K562 (cell line): ENCODE measurements around the gene FBXO46. TPM values are rescaled to one million over a fixed set of nuclear protein-coding genes. Genes with fewer than 3 reads are reported as not detected.
A peak's percentile ranks its signal among the peaks of the same experiment; 100 is the strongest.

Source experiments
- ATAC-seq: fragments of 200-7000 bp; cut with Tn5 transposase; 3 replicates; pipeline ENCODE4 v1.9.1; 2020; ENCODE audit warnings: moderate library complexity
- BruUV-seq: library from RNA; stranded (reverse); fragments of 400-500 nt; replicated peaks from 2 replicates; lab custom pipeline; 2021; lab: Mats Ljungman, UMichigan
- CTCF ChIA-PET: fragments of 300-600 bp; formaldehyde crosslinking; extraction: SDS; loops from one replicate; lab custom pipeline; 2021; ENCODE audit warnings: low intra/inter-chr PET ratio; lab: Yijun Ruan, JAX
- POLR2A ChIA-PET: fragments of 300-600, 350-650 bp; sonication (Branson Sonifier 250); formaldehyde crosslinking; extraction: SDS; loops from one replicate; lab custom pipeline; 2021; ENCODE audit warnings: antibody characterized with exemption, inconsistent platforms; lab: Yijun Ruan, JAX
- DNase-seq, 4 experiments: peaks; one replicate each; pipeline versions ENCODE4 v3.0.0 to v3.0.0-alpha.2; 2011 to 2018; ENCODE audit warnings: low spot score in 3 of 4, mixed read lengths in 3 of 4; ENCODE audit errors: extremely low read depth in 1 of 4
- FAIRE-seq: peaks from 2 replicates; lab custom pipeline; 2011; peaks lifted over from hg19 to GRCh38; lab: Jason Lieb, UNC
- H2AFZ ChIP-seq: 2 replicates; pipeline ENCODE4 v1.6.0; 2011; ENCODE audit warnings: low read depth, low read length, control low read depth, inconsistent platforms
- H3K27ac ChIP-seq: fragments of 200-600 bp; 3 replicates; pipeline ENCODE4 v1.8.0; 2011; ENCODE audit warnings: low read depth, mild to moderate bottlenecking, control low read depth, inconsistent platforms, low read length, moderate library complexity, mixed read lengths; ENCODE audit errors: extremely low read depth
- H3K27me3 ChIP-seq, 2 experiments: fragments of 300-600 bp in 1 of 2; 2 replicates in 1 of 2; 3 replicates in 1 of 2; pipeline versions ENCODE4 v1.6.0 to v1.8.0; 2011; ENCODE audit warnings: inconsistent platforms in 2 of 2, low read length in 2 of 2, mild to moderate bottlenecking in 1 of 2, mixed read lengths in 1 of 2, moderate library complexity in 1 of 2; ENCODE audit not compliant: control insufficient read depth in 2 of 2, insufficient read depth in 2 of 2
- H3K36me3 ChIP-seq: fragments of 300-600 bp; 3 replicates; pipeline ENCODE4 v1.8.0; 2011; ENCODE audit warnings: mild to moderate bottlenecking, low read length, inconsistent platforms; ENCODE audit not compliant: control insufficient read depth, insufficient read depth
- H3K4me1 ChIP-seq, 2 experiments: fragments of 200-600 bp in 1 of 2; replicated peaks in 1 of 2; 2 replicates in 1 of 2; 3 replicates in 1 of 2; pipeline versions ENCODE4 v1.5.1 to v1.8.0; 2011; ENCODE audit warnings: inconsistent platforms in 2 of 2, low read length in 2 of 2, mild to moderate bottlenecking in 1 of 2, mixed read lengths in 1 of 2, moderate library complexity in 1 of 2; ENCODE audit not compliant: control insufficient read depth in 2 of 2, insufficient read depth in 2 of 2
- H3K4me2 ChIP-seq: 2 replicates; pipeline ENCODE4 v1.6.1; 2011; ENCODE audit warnings: low read length, control low read depth, inconsistent platforms, mixed read lengths; ENCODE audit not compliant: insufficient read depth
- H3K4me3 ChIP-seq: fragments of 200-600 bp; sonication (generic), shearing (Covaris generic); 2 replicates; pipeline ENCODE4 v1.5.1; 2016; ENCODE audit warnings: control low read depth, inconsistent platforms
- H3K79me2 ChIP-seq: fragments of 200-600 bp; 3 replicates; pipeline ENCODE4 v1.8.0; 2011; ENCODE audit warnings: low read length, inconsistent platforms; ENCODE audit not compliant: control insufficient read depth, insufficient read depth
- H3K9ac ChIP-seq, 2 experiments: 2 replicates each; pipeline versions ENCODE4 v1.6.0 to v1.6.1; 2011; ENCODE audit warnings: low read depth in 2 of 2, low read length in 2 of 2, control low read depth in 1 of 2, inconsistent platforms in 1 of 2, mild to moderate bottlenecking in 1 of 2, mixed read lengths in 1 of 2; ENCODE audit not compliant: insufficient read depth in 1 of 2
- H3K9me1 ChIP-seq: one replicate; pipeline ENCODE4 v1.6.0; 2011; ENCODE audit warnings: inconsistent platforms, mild to moderate bottlenecking, low read length, moderate library complexity; ENCODE audit not compliant: control insufficient read depth, insufficient read depth
- H3K9me3 ChIP-seq: replicated peaks from 2 replicates; pipeline ENCODE4 v1.5.1; 2011; ENCODE audit warnings: low read depth, low read length, inconsistent platforms; ENCODE audit not compliant: control insufficient read depth, insufficient read depth
- H4K20me1 ChIP-seq: replicated peaks from 2 replicates; pipeline ENCODE4 v1.6.1; 2011; ENCODE audit warnings: low read length, inconsistent platforms, mixed read lengths; ENCODE audit not compliant: control insufficient read depth, insufficient read depth
- CEBPZ ChIP-seq: fragments of 150-350 bp; IDR thresholded peaks from 2 replicates; pipeline ENCODE4 v1.6.1; 2014; ENCODE audit warnings: low read depth, mild to moderate bottlenecking, low read length, borderline replicate concordance
- FOXA3 ChIP-seq, 2 experiments: fragments of 450-650 bp in 1 of 2; sonication (generic) in 1 of 2; formaldehyde crosslinking; IDR thresholded peaks in 1 of 2; conservative IDR thresholded peaks in 1 of 2; 2 replicates each; pipeline versions ENCODE4 v1.4.0 to v1.8.0; 2020 to 2022; ENCODE audit warnings: mild to moderate bottlenecking in 2 of 2, missing genetic modification reagents in 1 of 2
- GTF2F1 ChIP-seq: IDR thresholded peaks from 2 replicates; pipeline ENCODE4 v1.6.1; 2011; ENCODE audit warnings: low read depth, low read length, improper control_type of control experiment
- KDM2B ChIP-seq: fragments of 250-450 bp; sonication (Bioruptor Pico); IDR thresholded peaks from 2 replicates; pipeline ENCODE4 v1.8.0; 2021; ENCODE audit warnings: mild to moderate bottlenecking, moderate library complexity
- KDM5B ChIP-seq: fragments of 200-600 bp; sonication (generic); IDR thresholded peaks from 2 replicates; pipeline ENCODE4 v1.6.1; 2012; ENCODE audit warnings: low read depth, mild to moderate bottlenecking, moderate library complexity, low read length, control low read depth, inconsistent platforms; ENCODE audit not compliant: insufficient replicate concordance
- NRF1 ChIP-seq, 2 experiments: fragments of 450-650 bp; IDR thresholded peaks in 1 of 2; conservative IDR thresholded peaks in 1 of 2; 2 replicates each; pipeline ENCODE4 v1.6.1; 2014; ENCODE audit warnings: mild to moderate bottlenecking in 2 of 2
- PRDM10 ChIP-seq: fragments of 450-650 bp; IDR thresholded peaks from 2 replicates; pipeline ENCODE4 v1.6.1; 2018; ENCODE audit not compliant: partially characterized antibody
- SREBF2 ChIP-seq: sonication (generic); formaldehyde crosslinking; IDR thresholded peaks from 2 replicates; pipeline ENCODE4 v1.4.0; 2020; ENCODE audit warnings: mild to moderate bottlenecking, missing genetic modification reagents
- TRIM25 ChIP-seq: fragments of 450-650 bp; IDR thresholded peaks from 2 replicates; pipeline ENCODE4 v1.7.0; 2016; ENCODE audit warnings: borderline replicate concordance
- ZFX ChIP-seq: sonication (generic); formaldehyde crosslinking; IDR thresholded peaks from 2 replicates; pipeline ENCODE4 v1.8.0; 2022; ENCODE audit warnings: mild to moderate bottlenecking, missing genetic modification reagents, moderate library complexity
- ZNF121 ChIP-seq: sonication (generic); formaldehyde crosslinking; conservative IDR thresholded peaks from 2 replicates; pipeline ENCODE4 v1.8.0; 2022; ENCODE audit warnings: missing genetic modification reagents
- ZNF586 ChIP-seq: fragments of 450-650 bp; formaldehyde crosslinking; conservative IDR thresholded peaks from 2 replicates; pipeline ENCODE4 v1.4.0; 2020; ENCODE audit warnings: mild to moderate bottlenecking, moderate library complexity
- ZNF668 ChIP-seq: fragments of 250-450 bp; sonication (Bioruptor Pico); IDR thresholded peaks from 2 replicates; pipeline ENCODE4 v1.8.0; 2022; ENCODE audit warnings: mild to moderate bottlenecking, inconsistent platforms
- WGBS: fragments of 100-300 bp; shearing (Covaris generic); methylation state at CpG from one replicate; pipeline ENCODE4 v1.1.6; 2016; ENCODE audit warnings: low coverage, mixed read lengths; ENCODE audit not compliant: insufficient coverage; ENCODE audit errors: missing lambda C conversion rate; 5-methylcytosine and 5-hydroxymethylcytosine counted together
- in situ Hi-C: fragments of 300-500 bp; cut with MboI; formaldehyde crosslinking; loops from 4 replicates; pipeline ENCODE4 v1.15.0; 2018; ENCODE audit warnings: inconsistent platforms, mixed read lengths
- intact Hi-C: fragments of 100-400 bp; cut with micrococcal nuclease; formaldehyde crosslinking; loops from 2 replicates; pipeline ENCODE4 v1.14.2; 2022
- polyA plus RNA-seq, 8 experiments: library from polyadenylated mRNA; depleted of rRNA in 4 of 8; stranded (reverse) in 5 of 8; unstranded in 3 of 8; fragments of >200 nt; fragmentation: Nextera tagmentation in 2 of 8; fragmentation: Illumina TruSeq in 1 of 8; extraction: Ambion mirVana in 2 of 8; extraction: Trizol in 1 of 8; gene quantifications; 2 replicates each; pipeline versions ENCODE4 v1.2.1 to v1.2.3, GENCODE V29; 2011 to 2014; ENCODE audit warnings: inconsistent platforms in 1 of 8, missing spikeins in 1 of 8
- total RNA-seq, 7 experiments: library from RNA; depleted of rRNA in 6 of 7; stranded (reverse); fragments of >200 nt in 6 of 7; fragmentation: Illumina TruSeq in 2 of 7; extraction: Trizol in 2 of 7; gene quantifications; 2 replicates each; pipeline versions ENCODE4 v1.2.1 to v1.2.3, GENCODE V29; 2011 to 2021; ENCODE audit warnings: low replicate concordance in 1 of 7

The FBXO46 gene
- total and polyA plus RNA-seq, 9 of the 15 experiments (the other 6 are each of a cell fraction or from before 2014, with no cell fraction given) = 1.5 to 36.1 (median 7.3) TPM

GRCh38 chr19:45729800-45730290 is 851 bp downstream of the FBXO46 start:
- Histone ChIP-seq H3K4me2 (peak overlapping the region; percentile 96), H3K27ac (peak overlapping the region; percentile 74), H4K20me1 (peaks cover 5% of the 10 kb centered on the region; the same call in 1 of the 2 replicates), H3K4me1 (peaks cover 13 to 38% of the 10 kb centered on the region in 2 experiments), H3K27me3 (no peaks in the 10 kb centered on the region), H3K9me1 (no peaks in the 10 kb centered on the region), H3K79me2 (peaks cover 59% of the 10 kb centered on the region), H3K4me3 (peak overlapping the region; percentile 88), H3K36me3 (peaks cover 11% of the 10 kb centered on the region; the same call in 1 of the 3 replicates), H2AFZ (no peak overlapping the region), H3K9ac (peak overlapping the region; percentile 87 to 95), H3K9me3 (no peaks in the 10 kb centered on the region)
- 3% methylated on average over 10 of the region's 10 CpGs for WGBS
- intact Hi-C loops (no loop called here), in situ Hi-C loops (no loop called here)
- CTCF ChIA-PET = no interaction called here
- POLR2A ChIA-PET = interaction anchor here (0.8 to 2.2 kb wide), 5 partner anchors 9 to 28 kb away, joined by 3 to 18 read pairs (median 6); no protein-coding TSS in a partner anchor
- FAIRE-seq (peak; percentile 70), ATAC-seq (no peak; the same call in none of the 3 replicates), DNase-seq (no peak)
- BruUV-seq = TSS peak; percentile 68
- no peak for TF ChIP-seq ZNF586 (CRISPR knock-in tag)
- TF ChIP-seq ZNF668 (CRISPR knock-in tag) = no peak
- TF ChIP-seq NRF1 (conservative IDR thresholded peaks at IDR 0.05 in 1 of 2, IDR thresholded peaks at IDR 0.05 in 1 of 2) = no peak
- TF ChIP-seq TRIM25 = no peak
- TF ChIP-seq ZFX (CRISPR knock-in tag) = peak; percentile 42; the same call in 1 of the 2 replicates
- TF ChIP-seq ZNF121 (CRISPR knock-in tag) = no peak
- peak; percentile 84 for TF ChIP-seq PRDM10
- TF ChIP-seq GTF2F1 = no peak
- no peak for TF ChIP-seq KDM2B
- no peak for TF ChIP-seq FOXA3 (CRISPR knock-in tag; conservative IDR thresholded peaks at IDR 0.05 in 1 of 2, IDR thresholded peaks at IDR 0.05 in 1 of 2)
- TF ChIP-seq SREBF2 = no peak
- no peak for TF ChIP-seq CEBPZ
- no peak for TF ChIP-seq KDM5B
